Left cardiac atrium (tissue), 4 donors: ENCODE measurements around the gene RNF148. TPM values are rescaled to one million over a fixed set of nuclear protein-coding genes. Genes with fewer than 3 reads are reported as not detected.

Source experiments
- ATAC-seq, 2 donors: fragments of 200-7000 bp; cut with Tn5 transposase; one replicate each; pipeline ENCODE4 v1.9.1; 2020; ENCODE audit warnings: mild to moderate bottlenecking in 2 of 2, moderate library complexity in 2 of 2
- DNase-seq: peaks from one replicate; pipeline ENCODE4 v3.0.0-alpha.2; 2020
- intact Hi-C, 2 donors: fragments of 100-400 bp; cut with DNase I; formaldehyde crosslinking; loops; one replicate each; pipeline versions ENCODE4 v1.14.1 to v1.15.1; 2022 to 2023
- total RNA-seq, 2 donors: library from RNA; stranded (reverse); fragmentation: NEBNext Ultra II Directional; extraction: Animal tissue kit (Norgen Biotek cat#: 25700); gene quantifications; one replicate each; pipeline ENCODE4 v1.2.1, GENCODE V29; 2021
- donor health status: DM: no; HTN: yes; CAD: no.
- donor health status: DM: no; HTN: yes; CAD: no; lungs with severe emphysema.
- donor health status: DM: yes; HTN: yes; CAD: no.
- donor health status: Dilated cardiomyopathy.

The RNF148 gene
- total RNA-seq, 2 donors from 2014 or later: 0.35 to 0.63 TPM

- intact Hi-C loops: no loop called here
- ATAC-seq: no peak
Measured at GRCh38 chr7:122658856-122659255, 43.9 kb downstream of the RNF148 start.

GRCh38 chr7:122653685-122654084, 49.0 kb downstream of the RNF148 start:
- ATAC-seq: no peak
- DNase-seq: no peak

More at GRCh38 chr7:122658856-122659255, 43.9 kb downstream of the RNF148 start:
- DNase-seq: no peak

GRCh38 chr7:122652876-122653275, 49.8 kb downstream of the RNF148 start:
- DNase-seq (no peak), ATAC-seq (no peak)
- intact Hi-C loops: no loop called here

More at GRCh38 chr7:122653685-122654084, 49.0 kb downstream of the RNF148 start:
- intact Hi-C loops: no loop called here

Other genes starting within 250 kb of the RNF148 start
- gene RNF133, start 3.8 kb downstream of the RNF148 start, total RNA-seq: under 1 TPM; 0.15 to 0.50 TPM
- gene CADPS2, start 183.5 kb upstream of the RNF148 start, total RNA-seq: 10 to 100 TPM; 11.5 to 14.4 TPM